Activated T-helper 1 cell treated with Interleukin-2 at 50 U/mL for 16 hours (primary cell): ENCODE measurements around the gene PLPP6.

ENCODE experiments used
- DNase-seq: peaks from one replicate; pipeline ENCODE4 v3.0.0-alpha.2; 2020; ENCODE audit warnings: low read depth

The PLPP6 gene

DNA sequence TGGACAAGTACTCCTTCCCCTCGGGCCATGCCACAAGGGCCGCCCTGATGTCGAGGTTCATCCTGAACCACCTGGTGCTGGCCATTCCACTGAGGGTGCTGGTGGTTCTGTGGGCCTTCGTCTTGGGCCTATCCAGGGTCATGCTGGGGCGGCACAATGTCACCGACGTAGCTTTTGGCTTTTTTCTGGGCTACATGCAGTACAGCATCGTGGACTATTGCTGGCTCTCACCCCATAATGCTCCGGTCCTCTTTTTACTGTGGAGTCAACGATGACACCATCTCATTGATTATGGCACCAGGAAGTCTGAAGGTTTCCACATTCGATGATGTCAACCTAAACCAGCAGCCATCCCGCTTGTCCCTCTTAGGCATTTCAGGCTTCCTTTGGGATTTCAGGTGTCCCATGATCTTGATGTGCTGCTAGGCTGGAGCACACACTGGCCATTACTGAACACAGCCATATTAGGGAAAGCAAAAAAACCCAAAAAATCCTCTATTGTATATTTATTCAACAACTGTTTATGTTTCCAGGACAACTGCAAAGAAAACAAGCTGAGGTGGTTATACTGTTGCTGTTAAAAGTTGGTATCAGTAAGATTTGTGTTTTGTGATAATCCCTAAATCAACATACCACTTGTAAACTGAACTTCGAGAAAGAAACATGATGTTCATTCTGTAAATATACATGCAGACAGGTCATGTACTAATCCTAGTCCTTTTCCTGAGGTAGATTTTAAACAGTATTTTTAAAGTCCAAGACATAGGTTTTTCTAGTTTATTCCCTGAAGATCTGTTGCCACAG lies 1.1 kb downstream of the PLPP6 start:
- no peak for DNase-seq

DNA sequence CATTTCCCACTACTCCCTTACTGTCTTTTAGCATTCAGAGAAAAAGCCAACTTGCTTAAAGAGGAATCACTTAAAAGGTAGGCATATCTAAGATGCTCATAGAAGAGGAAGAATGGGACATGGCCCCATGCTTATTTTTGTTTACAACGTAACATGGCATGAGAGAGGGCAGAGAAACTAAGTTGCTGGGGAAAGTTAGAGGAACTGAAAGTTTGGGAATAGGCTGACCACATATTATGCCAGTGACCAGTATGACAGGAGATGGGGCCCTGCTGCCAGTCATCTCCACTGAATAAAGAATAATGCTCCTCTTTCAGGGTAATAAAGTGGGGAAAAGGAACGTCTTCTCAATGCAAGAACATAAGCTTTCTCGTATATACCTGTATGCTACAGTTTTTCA lies 1.9 kb downstream of the PLPP6 start:
- DNase-seq: no peak

DNA sequence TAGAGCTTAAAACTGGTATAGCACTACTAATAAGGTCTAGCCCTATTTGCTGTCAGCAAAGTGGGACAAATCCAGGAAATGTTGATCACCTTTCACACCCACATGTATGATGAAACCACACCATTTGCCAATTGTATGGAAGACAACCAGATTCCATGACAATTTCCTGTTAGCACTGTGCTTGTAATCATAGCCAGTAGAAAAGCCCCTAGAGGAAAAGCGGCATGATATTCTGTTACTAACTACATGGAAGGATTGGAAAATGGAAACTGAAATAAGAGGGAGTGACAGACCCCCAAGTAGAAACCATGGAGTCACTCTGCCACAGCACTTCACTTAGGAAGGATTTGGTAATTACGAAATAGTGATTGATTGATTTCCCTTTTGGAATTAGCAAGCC lies 3.3 kb downstream of the PLPP6 start:
- no peak for DNase-seq

DNA sequence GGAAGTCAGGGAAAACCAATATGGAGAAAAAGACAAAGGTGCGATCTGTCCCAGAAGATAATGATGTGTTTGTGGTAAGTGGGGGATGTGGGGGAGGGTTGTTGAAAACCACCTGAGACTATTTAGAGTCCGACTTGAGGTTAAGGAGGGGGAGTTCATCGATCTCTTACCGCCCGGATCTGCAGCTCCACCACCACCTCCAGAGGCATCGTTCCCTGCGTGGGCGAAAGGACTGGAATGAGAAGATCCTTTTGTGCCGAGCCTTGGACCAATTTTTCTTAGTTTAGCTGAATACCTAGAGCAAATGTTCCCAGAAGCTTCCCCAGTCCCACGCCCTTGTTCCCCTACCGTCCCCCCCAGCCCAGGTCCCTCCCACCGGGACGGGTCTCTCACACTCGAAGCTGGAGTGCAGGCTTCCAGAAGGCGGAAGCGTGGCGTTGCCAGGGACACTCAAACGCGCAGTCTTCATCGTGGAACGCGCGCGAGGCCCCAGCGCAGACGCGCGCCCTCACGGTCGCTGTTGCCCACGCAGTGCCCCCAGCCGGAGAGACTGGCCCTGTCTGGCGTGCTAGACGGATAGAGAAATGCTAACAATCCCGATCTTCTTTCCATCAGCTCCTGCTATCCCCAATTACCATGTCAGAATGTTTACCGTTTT lies 4.1 kb downstream of the PLPP6 start, which contains the start of gene SPATA6L:
Gene SPATA6L (minus strand): TSS at position 439 of the 658 bp plus-strand sequence. CDS start 230 bp downstream, at position 209.
- DNase-seq: peak; percentile 16

DNA sequence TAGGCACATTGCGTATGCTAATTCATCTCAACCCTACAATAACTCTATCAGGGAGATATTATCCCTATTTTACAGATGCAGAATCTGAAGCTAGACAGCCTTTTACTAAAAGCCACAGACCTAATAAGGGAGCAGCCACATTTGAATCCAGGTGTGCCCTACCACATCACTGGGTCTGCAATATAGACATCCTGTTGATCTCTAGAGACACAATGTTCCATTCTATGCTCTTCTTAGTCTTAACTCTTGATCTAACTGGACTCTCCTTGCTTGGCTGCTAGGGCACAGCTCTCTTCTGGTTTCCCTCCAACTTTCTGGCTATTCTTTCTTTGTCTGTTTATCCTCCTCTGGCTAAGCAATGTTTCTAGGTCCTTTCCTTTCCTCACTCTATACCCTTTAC lies 5.6 kb downstream of the PLPP6 start:
- no peak for DNase-seq

DNA sequence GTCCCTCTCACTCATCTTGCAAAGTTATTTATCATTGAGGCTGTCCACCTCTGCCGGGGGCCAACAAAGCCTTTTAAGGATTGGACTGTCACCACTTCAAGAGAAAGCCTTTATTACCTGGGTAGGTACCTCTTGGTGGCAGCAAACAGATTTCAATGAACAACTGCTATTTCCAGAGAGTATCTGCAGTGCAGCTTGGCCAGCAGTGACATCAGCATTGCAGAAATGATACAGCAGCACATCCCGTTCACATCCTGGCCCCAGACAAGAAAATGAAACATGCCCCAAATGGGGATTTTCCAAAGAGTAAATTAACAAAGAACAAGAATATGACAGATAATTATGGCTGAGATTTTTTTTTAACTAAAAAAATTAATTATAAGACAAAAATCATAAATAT lies 6.5 kb downstream of the PLPP6 start:
- no peak for DNase-seq

DNA sequence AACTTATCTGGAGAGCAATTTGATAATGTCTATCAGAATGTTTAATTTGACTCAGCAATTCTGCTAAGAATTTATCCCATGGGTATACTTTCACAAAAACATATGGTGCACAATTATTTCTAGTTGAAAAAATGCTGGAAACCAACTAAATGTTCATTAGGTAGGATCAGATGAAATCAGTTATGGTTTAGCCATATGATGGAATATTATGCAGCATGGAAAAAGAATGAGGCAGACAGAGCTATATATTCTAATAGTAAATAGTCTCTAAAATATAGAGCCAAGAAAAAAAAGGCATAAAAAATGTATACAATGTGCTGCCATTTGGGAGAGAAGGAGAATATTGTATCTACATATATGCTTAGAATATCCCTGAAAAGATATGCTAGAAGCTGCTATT lies 7.8 kb downstream of the PLPP6 start:
- no peak for DNase-seq

DNA sequence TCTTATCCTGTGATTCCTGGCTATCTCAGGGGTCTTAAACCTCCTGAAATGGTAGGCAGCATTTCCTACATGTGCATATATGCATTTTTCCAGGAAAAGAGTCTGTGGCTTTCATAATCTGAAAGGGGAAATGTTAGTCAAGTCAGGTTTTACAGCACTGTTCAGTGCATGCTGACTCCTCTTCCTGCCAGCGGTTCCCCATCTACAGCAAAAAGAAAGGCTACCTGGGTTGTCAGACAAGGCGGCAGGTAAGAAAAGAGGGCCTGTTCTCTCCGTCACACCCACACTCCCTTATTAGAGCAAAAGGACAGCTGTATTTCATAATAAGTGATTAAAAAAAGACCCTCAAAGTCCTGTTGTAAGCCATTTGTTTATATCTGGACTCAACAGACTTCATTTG lies 8.5 kb downstream of the PLPP6 start:
- DNase-seq: no peak

DNA sequence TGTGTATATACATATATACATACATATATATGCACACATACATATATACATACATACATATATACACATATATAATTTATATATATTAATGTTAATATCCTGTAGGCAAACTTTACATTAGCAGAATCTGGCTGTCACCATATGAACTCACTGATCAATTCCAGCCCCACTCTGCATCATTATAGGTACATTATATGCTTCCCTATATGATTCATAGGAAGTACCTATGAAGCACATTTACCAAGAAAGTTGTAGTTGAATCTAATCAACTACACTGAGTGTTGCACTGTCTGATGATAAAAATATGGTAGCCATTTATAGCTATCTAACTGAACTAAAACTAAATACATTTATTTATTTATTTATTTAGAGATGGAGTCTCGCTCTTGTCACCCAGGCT lies 9.6 kb downstream of the PLPP6 start:
- no peak for DNase-seq

DNA sequence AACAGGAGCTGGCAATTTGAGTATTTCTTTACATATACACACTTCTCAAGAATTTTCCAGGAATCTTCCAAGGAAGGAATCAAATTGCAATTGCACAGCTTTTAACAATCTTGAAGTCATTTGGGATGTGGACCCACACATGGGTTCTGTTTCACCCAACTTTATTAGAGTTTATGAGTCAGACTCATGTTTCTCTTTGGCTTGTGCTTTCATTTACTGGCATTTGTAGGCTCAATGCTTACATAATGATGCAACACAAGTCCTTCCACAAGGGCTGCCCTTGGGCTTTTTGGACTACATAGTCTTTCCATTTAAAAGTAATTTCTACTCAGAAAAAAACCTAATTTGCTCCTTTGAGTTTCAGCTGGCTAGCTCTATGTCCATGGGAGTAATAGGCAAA lies 12.7 kb downstream of the PLPP6 start:
- DNase-seq: no peak

DNA sequence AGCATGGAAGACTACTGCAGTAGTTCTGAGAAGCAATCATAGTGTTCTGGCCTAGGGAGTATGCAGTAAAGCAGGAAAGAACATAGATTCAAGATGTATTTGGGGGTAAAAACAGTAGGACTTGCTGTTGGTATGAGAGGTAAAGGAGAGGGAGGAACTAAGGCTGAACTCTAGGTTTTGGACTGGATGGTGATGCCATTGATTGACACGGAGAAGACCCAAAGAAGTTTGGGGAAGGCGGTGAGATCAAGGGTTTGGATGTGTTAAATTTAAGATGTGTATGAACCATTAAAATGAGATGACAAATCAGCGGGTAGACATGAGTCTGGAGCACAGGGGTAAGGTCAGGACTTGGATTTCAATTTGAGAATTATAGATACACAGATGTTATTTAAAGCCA lies 15.3 kb downstream of the PLPP6 start:
- DNase-seq: no peak

DNA sequence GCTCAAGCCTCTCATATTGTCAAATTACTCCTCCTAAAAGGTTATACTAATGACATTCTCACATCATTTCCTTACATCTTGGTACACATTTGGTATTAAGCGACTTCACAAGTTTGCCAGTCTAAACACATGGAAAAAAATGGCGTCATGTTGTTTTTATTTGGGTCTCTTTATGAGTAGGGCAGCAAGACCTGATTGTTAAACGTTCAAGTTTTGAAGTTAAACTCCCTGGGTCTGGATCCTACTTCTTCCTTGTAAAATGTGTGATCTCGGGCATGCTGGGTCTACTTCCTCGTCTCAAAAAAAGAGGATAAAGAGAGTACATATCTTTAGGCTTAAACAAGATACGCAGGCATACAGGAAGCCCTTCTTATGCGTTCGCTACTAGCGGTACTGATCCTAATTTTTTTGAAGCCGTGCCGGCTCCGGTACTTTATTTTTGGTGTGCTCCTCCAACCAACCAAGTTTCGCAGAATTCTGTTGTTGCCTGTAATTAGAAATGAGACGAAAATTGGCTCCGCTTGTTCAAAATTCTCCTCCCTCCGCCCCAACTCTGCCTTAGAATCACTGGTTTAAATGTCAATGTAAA lies 16.7 kb downstream of the PLPP6 start:
- peak; percentile 9 for DNase-seq

DNA sequence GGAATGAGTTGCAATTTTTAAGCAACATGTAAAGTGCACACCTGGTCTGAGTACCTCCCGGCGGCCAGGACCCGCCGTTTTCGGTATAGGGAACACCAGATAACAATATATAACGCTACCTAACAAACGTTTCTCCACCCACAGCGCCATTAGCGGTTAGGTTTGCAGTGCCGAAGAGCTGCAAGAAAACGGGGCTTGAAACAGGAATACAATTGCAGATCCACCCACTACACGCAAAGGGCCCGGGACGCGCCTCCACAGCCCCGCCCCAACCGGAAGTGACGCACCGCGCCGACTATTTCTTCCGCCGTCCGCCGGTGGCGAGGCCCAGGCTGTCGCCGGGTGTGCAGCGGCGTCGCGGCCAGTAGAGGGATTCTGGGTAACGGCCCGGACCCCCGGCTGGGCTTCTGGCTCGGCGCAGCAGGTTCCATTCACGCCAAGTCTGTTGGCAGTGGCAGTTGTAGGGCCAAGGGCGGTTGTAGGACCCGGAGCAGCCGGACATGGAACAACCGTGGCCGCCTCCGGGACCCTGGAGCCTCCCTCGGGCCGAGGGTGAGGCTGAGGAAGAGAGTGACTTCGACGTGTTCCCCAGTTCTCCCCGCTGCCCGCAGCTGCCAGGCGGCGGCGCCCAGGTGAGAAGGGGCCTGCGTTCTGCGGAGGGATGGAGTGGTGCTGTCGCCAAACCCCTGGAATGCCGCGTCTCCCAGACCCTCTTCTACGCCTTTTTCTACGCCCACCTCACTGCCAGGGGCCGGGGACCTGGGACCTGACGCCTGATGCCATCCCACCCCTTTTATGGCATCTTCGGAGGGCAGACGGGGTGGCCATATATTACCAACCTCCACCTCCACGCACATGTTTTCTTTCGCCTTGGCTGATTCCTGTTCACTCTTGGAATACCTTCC lies 17.4 kb downstream of the PLPP6 start, which contains the start of gene CDC37L1:
Gene CDC37L1 (plus strand): TSS at position 302 of the 905 bp plus-strand sequence. CDS start 199 bp downstream, at position 501.
- DNase-seq: peak; percentile 99

DNA sequence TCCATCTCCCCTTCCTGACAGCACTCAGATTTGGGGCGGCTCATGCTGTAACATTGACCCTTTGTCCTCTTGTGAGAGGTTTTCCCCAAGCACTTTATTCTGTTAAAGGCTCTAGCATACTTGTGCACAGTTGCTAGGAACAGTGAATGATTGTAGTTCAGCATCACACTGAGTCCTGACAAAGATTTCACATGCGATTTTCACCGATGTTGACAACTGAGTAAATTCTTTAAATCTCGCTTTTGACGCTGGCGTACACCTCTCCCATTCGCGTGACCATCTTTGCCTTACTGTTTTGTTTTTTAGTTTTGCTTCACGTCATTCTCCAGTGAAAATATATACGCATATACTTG lies 18.1 kb downstream of the PLPP6 start:
- DNase-seq: no peak

DNA sequence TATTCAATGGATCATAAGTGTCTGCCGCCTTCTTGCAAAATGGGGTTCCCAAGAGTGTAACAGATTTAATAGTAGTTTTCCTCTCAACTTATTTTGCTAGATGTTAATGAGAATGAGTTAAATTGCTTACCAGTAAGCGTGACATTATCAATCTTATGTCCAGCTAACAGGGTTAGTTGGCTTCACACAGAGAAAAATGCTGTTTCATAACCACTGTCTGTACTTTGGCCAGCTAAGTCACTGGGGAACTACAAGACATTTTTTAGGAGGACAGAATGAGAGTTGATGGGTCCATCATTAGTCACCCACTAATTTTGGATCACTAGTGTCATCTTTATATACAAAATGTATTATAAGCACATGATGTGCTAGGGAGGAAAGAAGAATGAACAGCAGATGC lies 18.7 kb downstream of the PLPP6 start:
- no peak for DNase-seq

DNA sequence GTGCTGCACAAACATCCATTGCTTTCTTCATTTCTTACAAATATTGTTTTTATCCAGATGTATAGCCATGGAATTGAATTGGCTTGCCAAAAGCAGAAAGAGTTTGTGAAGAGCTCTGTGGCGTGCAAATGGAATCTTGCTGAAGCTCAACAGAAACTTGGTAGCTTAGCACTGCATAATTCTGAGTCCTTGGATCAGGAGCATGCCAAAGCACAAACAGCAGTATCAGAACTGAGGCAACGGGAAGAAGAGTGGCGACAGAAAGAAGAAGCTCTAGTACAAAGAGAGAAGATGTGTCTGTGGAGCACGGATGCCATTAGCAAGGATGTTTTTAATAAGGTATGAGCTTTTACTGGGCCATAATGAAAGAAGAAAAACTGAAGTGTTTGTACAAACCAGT lies 22.7 kb downstream of the PLPP6 start:
- no peak for DNase-seq

DNA sequence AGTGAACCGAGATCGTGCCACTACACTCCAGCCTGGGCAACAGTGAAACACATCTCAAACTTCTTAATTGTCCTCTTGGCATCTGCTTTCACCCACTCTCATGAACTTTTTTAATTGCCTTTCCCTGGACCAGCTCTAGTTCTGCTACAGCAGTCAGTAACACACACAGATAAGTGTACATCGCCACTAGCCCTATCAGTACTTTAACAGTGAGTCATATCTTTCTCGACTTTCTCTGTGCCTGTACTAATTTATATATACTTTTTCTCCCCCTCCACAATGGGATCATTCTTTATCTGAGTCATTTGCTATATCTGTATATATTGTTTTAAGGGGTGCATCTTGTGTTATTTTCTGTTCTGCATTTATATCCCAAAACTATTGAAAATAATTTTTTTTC lies 24.0 kb downstream of the PLPP6 start:
- DNase-seq: no peak

DNA sequence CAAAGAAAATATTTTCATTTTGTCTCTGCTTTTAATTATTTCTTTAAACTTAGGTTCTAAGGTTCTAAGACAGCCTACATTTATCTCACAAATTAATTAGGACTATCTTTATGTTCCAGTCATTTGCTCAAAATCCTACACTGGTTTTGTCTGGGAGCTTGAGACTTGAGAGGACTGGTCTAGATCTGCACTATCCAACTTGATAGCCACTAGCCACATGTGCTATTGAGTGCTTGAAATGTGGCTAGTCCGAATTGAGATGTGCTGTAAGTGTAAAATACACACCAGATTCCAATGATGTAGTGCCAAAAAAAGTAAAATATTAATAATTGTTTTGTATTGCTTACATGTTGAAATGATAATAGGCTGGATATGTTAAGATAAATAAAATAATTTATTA lies 24.5 kb downstream of the PLPP6 start:
- no peak for DNase-seq

DNA sequence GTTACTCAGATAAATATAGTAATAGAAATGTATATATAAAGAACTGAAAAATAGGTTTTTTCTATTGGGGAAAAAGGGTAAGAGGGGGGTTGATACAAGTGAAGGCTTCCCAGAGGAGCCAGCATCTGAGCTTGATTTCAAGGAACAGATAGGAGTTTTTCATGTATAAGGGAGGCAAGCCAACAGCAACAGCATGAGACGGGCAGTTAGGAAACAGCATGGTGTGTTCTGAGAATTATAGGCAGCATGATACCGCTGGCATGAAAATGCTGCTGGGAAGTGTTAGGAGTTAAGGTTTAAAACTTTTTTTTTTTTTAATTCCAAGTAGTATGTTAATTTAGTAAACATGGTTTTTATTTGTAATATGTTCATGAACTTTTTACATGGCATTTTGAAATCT lies 26.9 kb downstream of the PLPP6 start:
- DNase-seq: no peak

DNA sequence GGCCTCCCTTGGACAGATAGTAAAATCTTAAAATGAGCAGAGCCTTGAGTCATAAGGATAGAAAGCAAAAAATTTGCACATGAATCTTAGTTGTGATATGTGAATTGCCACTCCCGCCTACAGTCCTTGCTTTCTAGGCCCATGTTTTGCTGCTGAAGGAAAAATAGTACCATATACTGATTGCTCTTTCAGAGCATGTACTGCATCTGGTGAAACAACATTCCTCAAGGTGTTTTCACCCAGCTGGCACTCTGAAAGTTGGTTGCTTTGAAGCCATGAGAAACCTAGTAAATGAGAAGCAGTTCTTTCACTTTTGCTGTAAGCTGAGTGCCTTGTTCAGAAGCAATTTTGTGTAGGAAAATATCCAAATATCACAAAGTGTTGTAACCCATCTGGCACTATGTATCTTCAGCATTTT lies 27.6 kb downstream of the PLPP6 start:
- no peak for DNase-seq

DNA sequence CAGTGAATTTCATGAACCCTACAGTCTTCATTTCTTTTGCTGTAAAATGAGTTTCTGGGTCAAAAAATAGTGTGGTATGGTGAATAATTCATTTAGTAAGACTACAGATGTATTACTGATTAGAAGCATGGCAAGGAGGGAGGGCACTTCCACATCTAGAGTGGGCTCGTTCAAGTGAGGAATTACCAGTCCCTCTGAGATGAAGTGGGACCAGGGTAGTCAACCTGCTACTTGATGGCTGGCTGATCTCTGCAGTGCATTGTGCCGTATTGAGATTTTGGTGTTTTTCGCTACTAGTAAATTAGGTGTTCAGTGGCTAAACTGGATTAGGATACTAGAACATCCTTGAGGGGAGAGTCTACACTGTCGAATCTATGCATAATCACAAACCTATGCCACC lies 28.1 kb downstream of the PLPP6 start:
- DNase-seq: no peak

DNA sequence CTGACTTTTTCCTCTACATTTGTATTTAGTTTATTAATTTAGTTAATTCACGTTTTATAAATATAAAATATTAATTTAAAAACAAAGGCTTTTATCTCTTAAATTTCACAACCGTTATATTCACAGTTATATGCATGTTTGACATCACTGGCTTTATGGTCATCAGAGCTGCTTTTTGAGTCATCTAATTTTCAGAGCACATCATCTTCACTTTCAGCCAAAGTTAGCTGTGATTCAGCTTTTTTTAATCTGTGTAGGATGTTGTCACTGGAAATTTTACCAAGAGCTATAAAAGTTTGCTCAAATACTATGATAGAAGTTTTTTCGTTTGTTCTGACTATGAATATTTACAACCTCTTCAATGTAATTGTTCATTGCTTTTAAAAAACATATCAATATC lies 29.7 kb downstream of the PLPP6 start:
- no peak for DNase-seq
